Measurements from ENCODE around the gene ERC2.

Gene ERC2

GRCh38 chr3:55937301-55937700 lies 531.0 kb downstream of the ERC2 start:
- H3K9ac ChIP-seq (ENCODE audit: low read length) = no peak overlapping the region
- no peaks in the 10 kb centered on the region for H3K36me3 ChIP-seq (ENCODE audit: insufficient read depth, low read length)
- no peaks in the 10 kb centered on the region for H3K27me3 ChIP-seq (ENCODE audit: control insufficient read depth in 1 of 2, insufficient read depth in 2 of 2, low read length in 2 of 2)
- H3K4me3 ChIP-seq (ENCODE audit: low read depth in 1 of 2, low read length in 2 of 2) = no peak overlapping the region
- H3K4me1 ChIP-seq (ENCODE audit: insufficient read depth, low read length) = no peaks in the 10 kb centered on the region
- no peak overlapping the region for H3K27ac ChIP-seq (ENCODE audit: low read depth, low read length)
- H3K9me3 ChIP-seq (ENCODE audit: low read length) = no peaks in the 10 kb centered on the region

DNA sequence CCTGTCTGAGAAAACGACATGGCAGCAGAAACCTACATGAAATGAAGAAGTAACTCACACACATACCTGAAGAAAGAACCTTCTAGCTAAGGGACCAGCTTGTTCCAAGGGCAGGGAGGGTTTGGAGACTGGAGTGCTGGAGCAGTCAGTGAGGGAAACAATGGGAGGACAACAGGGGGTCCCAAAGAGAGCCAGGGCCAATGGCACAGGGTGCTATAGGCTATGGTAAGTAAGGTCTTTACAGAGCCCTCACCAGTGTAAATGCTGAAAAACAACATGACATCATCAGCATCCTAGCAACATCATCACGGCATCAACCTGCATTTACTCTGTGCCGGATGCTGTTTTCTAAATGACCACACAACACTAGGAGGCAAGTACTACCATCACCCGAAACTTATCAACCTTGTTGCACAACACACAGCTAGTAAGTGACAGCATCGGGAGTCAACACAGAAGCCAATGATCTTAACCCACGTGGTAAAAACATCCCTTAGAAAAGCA lies 531.7 kb downstream of the ERC2 start:
- no peak overlapping the region for H3K4me3 ChIP-seq (ENCODE audit: low read depth in 1 of 2, low read length in 2 of 2)
- H3K4me1 ChIP-seq (ENCODE audit: insufficient read depth, low read length) = no peaks in the 10 kb centered on the region
- no peaks in the 10 kb centered on the region for H3K9me3 ChIP-seq (ENCODE audit: low read length)
- no peak overlapping the region for H3K27ac ChIP-seq (ENCODE audit: low read depth, low read length)
- no peak overlapping the region for H3K9ac ChIP-seq (ENCODE audit: low read length)
- no peaks in the 10 kb centered on the region for H3K27me3 ChIP-seq (ENCODE audit: control insufficient read depth in 1 of 2, insufficient read depth in 2 of 2, low read length in 2 of 2)
- no peaks in the 10 kb centered on the region for H3K36me3 ChIP-seq (ENCODE audit: insufficient read depth, low read length)

DNA sequence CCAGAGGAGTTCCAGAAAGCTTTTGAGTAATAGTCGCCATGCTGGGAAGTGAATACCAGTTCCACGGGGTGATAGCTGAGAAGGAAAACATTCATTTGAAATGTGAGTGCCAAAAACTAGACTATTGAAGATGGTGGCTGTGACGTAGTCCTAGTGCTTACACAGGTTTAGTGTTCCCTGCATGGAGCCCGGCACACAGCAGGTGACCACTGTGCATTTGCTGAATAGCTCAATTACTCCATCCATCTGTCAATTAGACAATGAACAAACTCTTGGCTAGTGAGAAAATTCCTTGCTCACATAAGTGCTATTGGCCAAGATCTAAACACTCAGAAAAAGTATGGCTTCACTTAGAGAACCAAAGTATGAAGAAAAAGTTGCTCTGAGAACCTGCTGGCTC lies 533.0 kb downstream of the ERC2 start:
- Histone ChIP-seq H3K27ac (ENCODE audit: low read depth, low read length) (no peak overlapping the region), H3K9me3 (ENCODE audit: low read length) (no peaks in the 10 kb centered on the region), H3K27me3 (ENCODE audit: control insufficient read depth in 1 of 2, insufficient read depth in 2 of 2, low read length in 2 of 2) (no peaks in the 10 kb centered on the region), H3K36me3 (ENCODE audit: insufficient read depth, low read length) (no peaks in the 10 kb centered on the region), H3K4me1 (ENCODE audit: insufficient read depth, low read length) (no peaks in the 10 kb centered on the region), H3K9ac (ENCODE audit: low read length) (no peak overlapping the region), H3K4me3 (ENCODE audit: low read depth in 1 of 2, low read length in 2 of 2) (no peak overlapping the region)

GRCh38 chr3:55934771-55935170 lies 533.5 kb downstream of the ERC2 start:
- Histone ChIP-seq H3K4me1 (ENCODE audit: insufficient read depth, low read length) (no peaks in the 10 kb centered on the region), H3K9me3 (ENCODE audit: low read length) (no peaks in the 10 kb centered on the region), H3K36me3 (ENCODE audit: insufficient read depth, low read length) (no peaks in the 10 kb centered on the region), H3K9ac (ENCODE audit: low read length) (no peak overlapping the region), H3K4me3 (ENCODE audit: low read depth in 1 of 2, low read length in 2 of 2) (no peak overlapping the region), H3K27me3 (ENCODE audit: control insufficient read depth in 1 of 2, insufficient read depth in 2 of 2, low read length in 2 of 2) (no peaks in the 10 kb centered on the region), H3K27ac (ENCODE audit: low read depth, low read length) (no peak overlapping the region)

- H3K4me1 ChIP-seq (ENCODE audit: insufficient read depth, low read length) = no peaks in the 10 kb centered on the region
- no peaks in the 10 kb centered on the region for H3K27me3 ChIP-seq (ENCODE audit: control insufficient read depth in 1 of 2, insufficient read depth in 2 of 2, low read length in 2 of 2)
- H3K36me3 ChIP-seq (ENCODE audit: insufficient read depth, low read length) = no peaks in the 10 kb centered on the region
- no peak overlapping the region for H3K27ac ChIP-seq (ENCODE audit: low read depth, low read length)
- H3K9ac ChIP-seq (ENCODE audit: low read length) = no peak overlapping the region
- H3K9me3 ChIP-seq (ENCODE audit: low read length) = no peaks in the 10 kb centered on the region
- H3K4me3 ChIP-seq (ENCODE audit: low read depth in 1 of 2, low read length in 2 of 2) = no peak overlapping the region
Measured at GRCh38 chr3:55929154-55929869, 539.0 kb downstream of the ERC2 start.

GRCh38 chr3:55923626-55924025 lies 544.6 kb downstream of the ERC2 start:
- H3K36me3 ChIP-seq (ENCODE audit: insufficient read depth, low read length) = no peaks in the 10 kb centered on the region
- no peaks in the 10 kb centered on the region for H3K27me3 ChIP-seq (ENCODE audit: control insufficient read depth in 1 of 2, insufficient read depth in 2 of 2, low read length in 2 of 2)
- H3K9ac ChIP-seq (ENCODE audit: low read length) = no peak overlapping the region
- H3K9me3 ChIP-seq (ENCODE audit: low read length) = no peaks in the 10 kb centered on the region
- no peak overlapping the region for H3K27ac ChIP-seq (ENCODE audit: low read depth, low read length)
- no peak overlapping the region for H3K4me3 ChIP-seq (ENCODE audit: low read depth in 1 of 2, low read length in 2 of 2)
- no peaks in the 10 kb centered on the region for H3K4me1 ChIP-seq (ENCODE audit: insufficient read depth, low read length)

DNA sequence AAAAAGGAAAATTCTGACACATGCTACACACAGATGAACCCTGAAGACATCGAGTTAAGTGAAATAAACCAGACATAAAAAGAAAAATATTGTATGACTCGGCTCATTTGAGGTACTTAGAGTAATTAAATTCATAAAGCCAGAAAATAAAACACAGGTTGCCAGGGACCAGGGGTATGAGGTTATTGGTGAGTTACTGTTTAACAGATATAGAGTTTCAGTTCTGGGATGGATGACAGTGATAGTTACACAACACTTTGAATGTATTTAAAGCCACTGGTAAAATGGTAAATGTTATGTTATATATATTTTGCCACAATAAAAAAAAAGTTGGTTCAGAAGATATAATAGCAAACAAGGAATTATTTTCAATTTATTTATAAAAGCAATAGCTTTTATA lies 545.1 kb downstream of the ERC2 start:
- H3K9ac ChIP-seq (ENCODE audit: low read length) = no peak overlapping the region
- H3K27me3 ChIP-seq (ENCODE audit: control insufficient read depth in 1 of 2, insufficient read depth in 2 of 2, low read length in 2 of 2) = no peaks in the 10 kb centered on the region
- no peaks in the 10 kb centered on the region for H3K4me1 ChIP-seq (ENCODE audit: insufficient read depth, low read length)
- no peak overlapping the region for H3K27ac ChIP-seq (ENCODE audit: low read depth, low read length)
- H3K36me3 ChIP-seq (ENCODE audit: insufficient read depth, low read length) = no peaks in the 10 kb centered on the region
- no peak overlapping the region for H3K4me3 ChIP-seq (ENCODE audit: low read depth in 1 of 2, low read length in 2 of 2)
- H3K9me3 ChIP-seq (ENCODE audit: low read length) = no peaks in the 10 kb centered on the region

- no peak overlapping the region for H3K4me3 ChIP-seq (ENCODE audit: low read depth in 1 of 2, low read length in 2 of 2)
- H3K4me1 ChIP-seq (ENCODE audit: insufficient read depth, low read length) = no peaks in the 10 kb centered on the region
- no peak overlapping the region for H3K9ac ChIP-seq (ENCODE audit: low read length)
- H3K27ac ChIP-seq (ENCODE audit: low read depth, low read length) = no peak overlapping the region
- no peaks in the 10 kb centered on the region for H3K36me3 ChIP-seq (ENCODE audit: insufficient read depth, low read length)
- no peaks in the 10 kb centered on the region for H3K27me3 ChIP-seq (ENCODE audit: control insufficient read depth in 1 of 2, insufficient read depth in 2 of 2, low read length in 2 of 2)
- no peaks in the 10 kb centered on the region for H3K9me3 ChIP-seq (ENCODE audit: low read length)
Measured at GRCh38 chr3:55912880-55913279, 555.4 kb downstream of the ERC2 start.

DNA sequence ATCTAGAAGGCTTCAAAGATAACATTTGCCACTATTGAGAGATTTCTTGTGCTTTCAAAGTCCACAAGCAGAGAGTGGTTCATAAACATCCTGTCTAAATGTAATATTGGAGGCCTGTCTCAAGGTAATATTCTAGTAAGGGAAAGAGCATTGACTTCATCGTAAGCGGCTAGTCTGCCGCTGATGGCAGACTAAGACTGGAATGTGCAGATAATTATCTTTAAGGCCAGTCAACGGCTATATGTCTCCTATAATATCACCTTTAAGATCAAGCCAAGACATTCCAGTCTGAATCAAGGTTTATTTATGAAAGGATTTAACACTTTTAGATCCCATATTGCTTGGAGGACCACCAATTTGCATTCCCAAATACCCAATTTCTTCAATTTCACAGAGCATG lies 557.0 kb downstream of the ERC2 start:
- H3K9ac ChIP-seq (ENCODE audit: low read length) = no peak overlapping the region
- no peaks in the 10 kb centered on the region for H3K36me3 ChIP-seq (ENCODE audit: insufficient read depth, low read length)
- no peak overlapping the region for H3K4me3 ChIP-seq (ENCODE audit: low read depth in 1 of 2, low read length in 2 of 2)
- no peaks in the 10 kb centered on the region for H3K9me3 ChIP-seq (ENCODE audit: low read length)
- no peak overlapping the region for H3K27ac ChIP-seq (ENCODE audit: low read depth, low read length)
- H3K27me3 ChIP-seq (ENCODE audit: control insufficient read depth in 1 of 2, insufficient read depth in 2 of 2, low read length in 2 of 2) = no peaks in the 10 kb centered on the region
- H3K4me1 ChIP-seq (ENCODE audit: insufficient read depth, low read length) = no peaks in the 10 kb centered on the region

DNA sequence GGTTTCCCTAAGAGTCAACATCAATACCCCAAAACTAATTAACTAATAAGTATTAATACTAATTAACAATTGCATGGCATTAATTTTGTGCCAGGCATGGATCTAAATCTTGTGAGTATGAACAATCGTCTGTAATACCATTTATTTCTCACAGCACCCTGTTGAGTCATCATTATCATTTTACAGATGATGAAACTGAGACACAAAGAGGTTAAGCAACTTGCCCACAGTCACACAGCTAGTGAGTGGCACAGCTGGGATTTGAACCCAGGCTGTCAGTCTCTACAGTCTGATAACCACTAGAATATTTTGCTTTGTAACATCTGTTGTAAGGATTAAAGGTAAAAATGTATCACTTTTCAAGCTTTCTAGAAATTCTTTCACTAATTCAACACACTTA lies 557.7 kb downstream of the ERC2 start:
- Histone ChIP-seq H3K36me3 (ENCODE audit: insufficient read depth, low read length) (no peaks in the 10 kb centered on the region), H3K4me3 (ENCODE audit: low read depth in 1 of 2, low read length in 2 of 2) (no peak overlapping the region), H3K9ac (ENCODE audit: low read length) (no peak overlapping the region), H3K4me1 (ENCODE audit: insufficient read depth, low read length) (no peaks in the 10 kb centered on the region), H3K27me3 (ENCODE audit: control insufficient read depth in 1 of 2, insufficient read depth in 2 of 2, low read length in 2 of 2) (no peaks in the 10 kb centered on the region), H3K27ac (ENCODE audit: low read depth, low read length) (no peak overlapping the region), H3K9me3 (ENCODE audit: low read length) (no peaks in the 10 kb centered on the region)

- no peaks in the 10 kb centered on the region for H3K27me3 ChIP-seq (ENCODE audit: control insufficient read depth in 1 of 2, insufficient read depth in 2 of 2, low read length in 2 of 2)
- H3K36me3 ChIP-seq (ENCODE audit: insufficient read depth, low read length) = no peaks in the 10 kb centered on the region
- H3K4me3 ChIP-seq (ENCODE audit: low read depth in 1 of 2, low read length in 2 of 2) = no peak overlapping the region
- no peak overlapping the region for H3K9ac ChIP-seq (ENCODE audit: low read length)
- H3K9me3 ChIP-seq (ENCODE audit: low read length) = no peaks in the 10 kb centered on the region
- H3K27ac ChIP-seq (ENCODE audit: low read depth, low read length) = no peak overlapping the region
- no peaks in the 10 kb centered on the region for H3K4me1 ChIP-seq (ENCODE audit: insufficient read depth, low read length)
Measured at GRCh38 chr3:55909373-55909772, 558.9 kb downstream of the ERC2 start.

GRCh38 chr3:55907616-55908015 lies 560.7 kb downstream of the ERC2 start:
- Histone ChIP-seq H3K9me3 (ENCODE audit: low read length) (no peaks in the 10 kb centered on the region), H3K27ac (ENCODE audit: low read depth, low read length) (no peak overlapping the region), H3K4me1 (ENCODE audit: insufficient read depth, low read length) (peaks cover 7% of the 10 kb centered on the region), H3K4me3 (ENCODE audit: low read depth in 1 of 2, low read length in 2 of 2) (no peak overlapping the region), H3K9ac (ENCODE audit: low read length) (no peak overlapping the region), H3K36me3 (ENCODE audit: insufficient read depth, low read length) (no peaks in the 10 kb centered on the region), H3K27me3 (ENCODE audit: control insufficient read depth in 1 of 2, insufficient read depth in 2 of 2, low read length in 2 of 2) (no peaks in the 10 kb centered on the region)

Data from muscle layer of colon (tissue), 2 donors.